Stimulated activated CD8-positive, alpha-beta memory T cell treated with anti-CD3 and anti-CD28 coated beads, Interleukin-12 subunit alpha, Interleukin-12 subunit beta, amount 100 ng/mL, for 1 hour (primary cell): ENCODE data around the gene PLPP1.

Experiments used
- DNase-seq: peaks from one replicate; pipeline ENCODE4 v3.0.0-alpha.2; 2020; ENCODE audit warnings: low read depth

The PLPP1 gene

GRCh38 chr5:55534436-55535198 lies at the start of gene PLPP1:
PLPP1 (minus strand) TSS chr5:55534964; CDS start chr5:55534629, 335 bp downstream.
- peak; percentile 58 for DNase-seq

GRCh38 chr5:55583578-55583977 lies 48.8 kb upstream of the PLPP1 start:
- no peak for DNase-seq

GRCh38 chr5:55582256-55582655 lies 47.5 kb upstream of the PLPP1 start:
- DNase-seq, result no peak

GRCh38 chr5:55580042-55580441 lies 45.3 kb upstream of the PLPP1 start:
- DNase-seq, result no peak

GRCh38 chr5:55578771-55579170 lies 44.0 kb upstream of the PLPP1 start:
- DNase-seq, result no peak

GRCh38 chr5:55577353-55578060 lies 42.7 kb upstream of the PLPP1 start:
- DNase-seq, result no peak

- no peak for DNase-seq
Measured at GRCh38 chr5:55576661-55577060, 41.9 kb upstream of the PLPP1 start.

- no peak for DNase-seq
Measured at GRCh38 chr5:55575815-55576583, 41.2 kb upstream of the PLPP1 start.

GRCh38 chr5:55572600-55572999 lies 37.8 kb upstream of the PLPP1 start:
- no peak for DNase-seq

GRCh38 chr5:55572020-55572419 lies 37.3 kb upstream of the PLPP1 start:
- DNase-seq, result no peak

GRCh38 chr5:55570570-55570969 lies 35.8 kb upstream of the PLPP1 start:
- no peak for DNase-seq

GRCh38 chr5:55570026-55570425 lies 35.3 kb upstream of the PLPP1 start:
- DNase-seq, result no peak

- no peak for DNase-seq
Measured at GRCh38 chr5:55569513-55569865, 34.7 kb upstream of the PLPP1 start.

- DNase-seq, result no peak
Measured at GRCh38 chr5:55568654-55569512, 34.1 kb upstream of the PLPP1 start.

- no peak for DNase-seq
Measured at GRCh38 chr5:55564721-55565120, 30.0 kb upstream of the PLPP1 start.

- no peak for DNase-seq
Measured at GRCh38 chr5:55558484-55558883, 23.7 kb upstream of the PLPP1 start.

- DNase-seq, result no peak
Measured at GRCh38 chr5:55557123-55557522, 22.4 kb upstream of the PLPP1 start.

GRCh38 chr5:55554585-55555202 lies 19.9 kb upstream of the PLPP1 start:
- no peak for DNase-seq

GRCh38 chr5:55551904-55552303 lies 17.1 kb upstream of the PLPP1 start:
- no peak for DNase-seq

- no peak for DNase-seq
Measured at GRCh38 chr5:55551358-55551757, 16.6 kb upstream of the PLPP1 start.

GRCh38 chr5:55547781-55548180 lies 13.0 kb upstream of the PLPP1 start:
- DNase-seq, result no peak

- no peak for DNase-seq
Measured at GRCh38 chr5:55546947-55547346, 12.2 kb upstream of the PLPP1 start.
